Kidney (tissue), 14 donors: ENCODE data around the gene ARHGEF3. TPM values are rescaled to one million over a fixed set of nuclear protein-coding genes. Genes with fewer than 3 reads are reported as not detected.

Source experiments
- DNase-seq, 5 donors: peaks; one replicate each; pipeline ENCODE4 v3.0.0-alpha.2; 2013 to 2020
- FAIRE-seq: peaks from 2 replicates; lab custom pipeline; 2012; peaks lifted over from hg19 to GRCh38; lab: Jason Lieb, UNC
- H3K27ac ChIP-seq, 2 donors: one replicate each; pipeline ENCODE4 v1.7.0; 2013; ENCODE audit warnings: low read depth in 2 of 2, low read length in 2 of 2, inconsistent platforms in 1 of 2
- H3K27me3 ChIP-seq: one replicate; pipeline ENCODE4 v1.7.1; 2013; ENCODE audit warnings: low read length, inconsistent platforms; ENCODE audit not compliant: control insufficient read depth, insufficient read depth
- H3K36me3 ChIP-seq, 3 donors: one replicate each; pipeline versions ENCODE4 v1.7.0 to v1.7.1; 2013; ENCODE audit warnings: low read length in 3 of 3, control low read depth in 1 of 3, inconsistent platforms in 1 of 3; ENCODE audit not compliant: insufficient read depth in 3 of 3, control insufficient read depth in 2 of 3
- H3K4me1 ChIP-seq, 3 donors: one replicate each; pipeline versions ENCODE4 v1.7.0 to v1.7.1; 2013; ENCODE audit warnings: low read length in 3 of 3, inconsistent platforms in 1 of 3, low read depth in 1 of 3; ENCODE audit not compliant: control insufficient read depth in 2 of 3, insufficient read depth in 2 of 3
- H3K4me3 ChIP-seq, 3 donors: one replicate each; pipeline versions ENCODE4 v1.7.0 to v1.8.1; 2013; ENCODE audit warnings: low read length in 3 of 3, control low read depth in 1 of 3, inconsistent platforms in 1 of 3
- H3K9ac ChIP-seq, 3 donors: one replicate each; pipeline versions ENCODE4 v1.7.0 to v1.7.1; 2013; ENCODE audit warnings: low read length in 3 of 3, control low read depth in 1 of 3, inconsistent platforms in 1 of 3
- H3K9me3 ChIP-seq, 3 donors: one replicate each; pipeline versions ENCODE4 v1.7.0 to v1.7.1; 2013; ENCODE audit warnings: low read length in 3 of 3, control low read depth in 1 of 3, inconsistent platforms in 1 of 3; ENCODE audit not compliant: control insufficient read depth in 2 of 3, insufficient read depth in 1 of 3
- CTCF ChIP-seq: IDR thresholded peaks from 3 replicates; pipeline ENCODE4 v1.5.1; 2012; ENCODE audit warnings: mild to moderate bottlenecking, moderate library complexity, borderline replicate concordance; ENCODE audit not compliant: insufficient read depth; ENCODE audit errors: extremely low read depth
- intact Hi-C: fragments of 100-400 bp; cut with DNase I; formaldehyde crosslinking; loops from one replicate; pipeline ENCODE4 v1.11.1; 2022
- polyA plus RNA-seq: library from polyadenylated mRNA; stranded (reverse); fragments of 350-450 nt; fragmentation: Illumina TruSeq; extraction: RNeasy Lipid Tissue Mini Kit (QIAGEN cat#74804); gene quantifications from one replicate; pipeline ENCODE4 v1.2.3, GENCODE V29; 2014; ENCODE audit warnings: low read depth, low replicate concordance; ENCODE audit not compliant: insufficient read depth
- total RNA-seq: library from RNA; stranded (reverse); fragmentation: NEBNext Ultra II Directional; extraction: Animal tissue kit (Norgen Biotek cat#: 25700); gene quantifications from one replicate; pipeline ENCODE4 v1.2.1, GENCODE V29; 2021
- donor health status: control.
- donor health status: control.
- donor health status: control.
- donor health status: control.
- donor health status: control.
- donor health status: DM: yes; HTN: yes; CAD: no.
- donor health status: Normal renal cell carcinoma (clear cell type).

Gene ARHGEF3
- total and polyA plus RNA-seq, 2 donors from 2014 or later, result 25.8 to 56.3 TPM

DNA sequence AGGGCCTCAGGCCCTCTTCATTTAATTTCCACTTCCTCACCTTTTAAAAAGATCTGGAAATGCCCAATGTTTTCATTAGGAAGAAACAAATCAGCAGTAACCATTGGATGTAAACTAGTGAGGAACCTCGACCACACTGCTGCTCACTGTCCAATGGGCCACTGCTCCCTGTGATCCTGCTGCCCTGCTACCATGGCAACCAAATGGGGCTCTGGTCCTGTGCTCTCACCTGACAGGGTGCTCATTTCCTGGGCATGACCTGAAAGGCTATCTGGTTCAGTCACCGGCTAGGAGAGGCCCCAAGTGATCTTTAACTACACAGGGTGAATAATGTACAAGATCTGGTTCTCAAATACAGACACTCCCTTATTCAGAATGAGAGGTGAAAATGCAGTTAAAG lies 54.6 kb downstream of the ARHGEF3 start:
- no peak overlapping the region for H3K27ac ChIP-seq
- DNase-seq, result peak in 4 of 5 donors; percentile 55 to 71 (median 67)
- peaks cover 0 to 26% (median 3%) of the 10 kb centered on the region in 3 donors for H3K36me3 ChIP-seq
- no peak for FAIRE-seq
- no peak overlapping the region for H3K4me3 ChIP-seq
- no peaks in the 10 kb centered on the region for H3K27me3 ChIP-seq
- H3K9ac ChIP-seq, result no peak overlapping the region
- no peak for TF ChIP-seq CTCF
- intact Hi-C loops, result no loop called here
- peaks cover 0 to 4% (median 0%) of the 10 kb centered on the region in 3 donors for H3K4me1 ChIP-seq
- H3K9me3 ChIP-seq, result no peaks in the 10 kb centered on the region

DNA sequence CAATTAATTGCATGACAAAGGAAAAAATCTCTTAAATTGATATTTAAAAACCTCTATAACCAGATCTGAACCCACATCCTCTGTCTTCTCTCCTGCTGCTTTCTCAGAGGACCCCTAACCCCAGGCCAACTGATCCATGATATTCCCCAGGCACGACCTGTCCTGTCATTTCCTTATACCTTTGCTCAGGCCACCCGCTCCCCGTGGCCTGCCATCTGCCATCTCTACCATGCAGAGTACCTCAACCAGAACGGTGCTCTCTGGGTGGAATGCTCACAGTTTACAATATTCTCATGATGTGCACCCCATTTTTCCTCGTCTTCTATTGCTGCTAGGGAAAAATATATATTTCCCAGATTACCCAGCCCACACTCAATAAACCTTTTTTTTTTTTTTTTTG lies 57.7 kb downstream of the ARHGEF3 start:
- DNase-seq (no peak), FAIRE-seq (no peak)
- intact Hi-C loops, result no loop called here
- Histone ChIP-seq H3K27ac (no peak overlapping the region), H3K27me3 (no peaks in the 10 kb centered on the region), H3K9me3 (no peaks in the 10 kb centered on the region), H3K36me3 (peaks cover 0 to 15% (median 3%) of the 10 kb centered on the region in 3 donors), H3K4me1 (peaks cover 0 to 1% (median 0%) of the 10 kb centered on the region in 3 donors), H3K4me3 (no peak overlapping the region), H3K9ac (no peak overlapping the region)
- TF ChIP-seq CTCF, result no peak

DNA sequence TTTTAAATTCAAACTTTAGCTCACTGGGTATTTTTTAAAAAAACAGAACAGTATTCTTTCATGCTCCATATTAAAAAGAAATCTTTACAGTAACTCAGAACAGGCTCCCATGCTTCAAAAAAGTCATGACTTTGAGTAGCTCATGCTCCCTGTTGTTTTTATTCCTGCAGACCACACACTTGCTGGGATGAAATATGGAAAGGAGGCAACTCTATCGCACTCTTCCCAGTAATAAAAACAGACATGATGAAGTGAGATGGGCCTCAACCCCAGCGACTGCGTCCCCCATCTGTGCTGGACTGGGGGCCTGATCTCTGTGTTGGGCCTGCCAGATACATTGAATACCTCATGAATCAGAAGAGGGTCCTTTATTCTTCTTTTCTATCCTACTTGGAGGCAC lies 58.9 kb downstream of the ARHGEF3 start:
- FAIRE-seq (no peak), DNase-seq (peak in 3 of 5 donors; percentile 48 to 67 (median 57))
- H3K27ac ChIP-seq, result no peak overlapping the region
- H3K9me3 ChIP-seq, result no peaks in the 10 kb centered on the region
- no peak overlapping the region for H3K9ac ChIP-seq
- peaks cover 0 to 15% (median 3%) of the 10 kb centered on the region in 3 donors for H3K36me3 ChIP-seq
- no peak for TF ChIP-seq CTCF
- H3K4me1 ChIP-seq, result no peaks in the 10 kb centered on the region
- intact Hi-C loops, result no loop called here
- no peaks in the 10 kb centered on the region for H3K27me3 ChIP-seq
- no peak overlapping the region for H3K4me3 ChIP-seq

DNA sequence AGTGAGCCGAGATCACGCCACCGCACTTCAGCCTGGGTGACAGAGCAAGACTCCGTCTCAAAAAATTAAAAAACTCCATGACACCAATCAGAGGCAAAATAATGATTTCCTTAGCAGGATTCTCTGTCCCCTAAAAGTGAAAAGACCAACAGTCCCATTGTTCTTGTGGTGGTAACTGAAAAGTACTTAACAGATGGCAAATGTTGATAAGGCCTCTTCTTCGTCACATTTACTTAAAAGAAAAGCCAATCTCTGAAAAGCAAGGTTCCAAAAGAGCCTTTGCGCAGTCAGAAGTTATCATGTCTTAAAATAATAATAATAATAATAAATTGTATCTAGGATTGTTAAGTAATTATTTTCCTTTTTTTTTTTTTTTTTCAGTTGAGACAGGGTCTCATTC lies 62.7 kb downstream of the ARHGEF3 start:
- DNase-seq (no peak), FAIRE-seq (no peak)
- Histone ChIP-seq H3K27me3 (no peaks in the 10 kb centered on the region), H3K36me3 (peaks cover 0 to 26% (median 10%) of the 10 kb centered on the region in 3 donors), H3K9ac (no peak overlapping the region), H3K4me3 (no peak overlapping the region), H3K9me3 (no peaks in the 10 kb centered on the region), H3K27ac (no peak overlapping the region), H3K4me1 (peaks cover 0 to 2% (median 0%) of the 10 kb centered on the region in 3 donors)
- intact Hi-C loops, result no loop called here
- TF ChIP-seq CTCF, result no peak
